HG03060 (cell line): ENCODE data around the gene PPP4C.
A peak's percentile ranks its signal among the peaks of the same experiment; 100 is the strongest.

Source experiments
- ATAC-seq: cut with Tn5 transposase; IDR thresholded peaks from one replicate; pipeline ENCODE4 v1.9.1; 2021; ENCODE audit warnings: low read depth, moderate number of reproducible peaks; ENCODE audit not compliant: unreplicated experiment

The PPP4C gene

DNA sequence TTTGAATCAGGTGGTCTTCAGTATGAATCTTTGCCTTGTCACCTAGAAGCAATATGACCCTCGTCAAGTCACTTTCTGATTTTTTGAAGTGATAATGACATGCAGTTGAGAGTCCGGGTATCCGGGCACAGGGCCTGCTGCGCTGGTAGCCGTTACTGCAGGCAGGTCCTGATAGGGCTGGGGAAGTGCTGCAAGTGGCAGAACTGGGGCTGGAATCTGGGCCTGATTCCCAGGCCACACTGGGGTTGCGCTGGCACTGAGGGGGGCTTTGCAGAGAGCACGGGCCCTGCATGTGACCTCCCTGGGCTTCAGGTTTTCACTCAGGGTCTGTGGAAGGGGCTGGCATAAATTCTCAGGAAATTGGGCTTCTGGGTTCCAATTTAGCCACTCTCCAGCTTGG is 3.0 kb downstream of the PPP4C start:
- no peak for ATAC-seq

- no peak for ATAC-seq
Observed at GRCh38 chr16:30079480-30079879, 3.7 kb downstream of the PPP4C start.

DNA sequence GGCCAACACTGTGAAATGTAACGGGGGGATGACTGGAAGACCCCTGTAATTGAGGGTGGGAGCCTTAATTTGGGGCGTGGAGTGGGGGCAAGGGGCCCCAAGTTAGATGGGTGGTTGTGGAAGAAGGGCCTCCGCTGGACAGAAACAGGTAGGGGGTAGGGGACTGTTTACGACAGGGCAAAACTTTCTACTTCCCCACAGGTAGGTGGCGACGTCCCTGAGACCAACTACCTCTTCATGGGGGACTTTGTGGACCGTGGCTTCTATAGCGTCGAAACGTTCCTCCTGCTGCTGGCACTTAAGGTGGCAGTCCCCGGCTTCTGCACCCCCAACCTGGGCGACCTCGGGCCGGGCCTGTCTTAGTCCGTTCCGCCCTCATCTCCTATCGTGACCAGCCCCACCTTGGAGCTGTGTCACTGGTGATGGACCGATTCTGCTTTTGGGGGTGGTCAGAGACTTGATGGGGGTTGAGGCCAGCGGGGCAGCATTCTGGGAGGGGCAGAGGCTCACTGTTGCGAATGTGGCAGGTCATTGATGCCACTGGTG is 6.8 kb downstream of the PPP4C start:
- no peak for ATAC-seq

GRCh38 chr16:30083216-30084055 is 7.6 kb downstream of the PPP4C start:
- ATAC-seq: no peak

DNA sequence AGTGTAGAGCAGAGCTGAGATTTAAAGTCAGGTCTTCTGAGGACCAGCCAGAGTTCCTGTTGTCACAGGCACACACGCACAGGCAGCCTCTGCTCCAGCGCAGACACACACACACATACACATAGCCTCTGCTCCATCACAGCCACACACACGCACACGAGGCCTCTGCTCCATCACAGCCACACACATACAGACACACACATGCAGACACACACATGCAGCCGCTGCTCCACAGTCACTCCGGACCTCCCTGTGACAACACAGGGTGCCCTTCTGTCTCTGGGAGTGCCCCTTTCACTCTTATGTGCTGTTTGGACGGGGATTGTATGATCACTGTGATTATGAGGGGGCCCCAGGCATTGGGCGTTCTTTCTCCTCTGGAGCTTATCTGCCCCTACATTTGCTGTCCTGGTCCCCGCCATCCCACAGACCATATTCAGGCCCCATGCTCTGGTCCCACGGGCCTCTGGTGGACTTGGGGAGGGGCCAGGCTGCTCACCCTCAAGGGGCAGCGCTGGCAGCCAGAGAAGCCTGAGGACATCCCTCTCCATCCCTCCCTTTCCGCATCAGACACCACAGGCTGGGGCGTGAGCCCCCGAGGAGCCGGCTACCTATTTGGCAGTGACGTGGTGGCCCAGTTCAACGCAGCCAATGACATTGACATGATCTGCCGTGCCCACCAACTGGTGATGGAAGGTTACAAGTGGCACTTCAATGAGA is 8.5 kb downstream of the PPP4C start:
- ATAC-seq: no peak

GRCh38 chr16:30084816-30085159 is 9.0 kb downstream of the PPP4C start:
- ATAC-seq: no peak

GRCh38 chr16:30085247-30085646 is 9.5 kb downstream of the PPP4C start:
- no peak for ATAC-seq

DNA sequence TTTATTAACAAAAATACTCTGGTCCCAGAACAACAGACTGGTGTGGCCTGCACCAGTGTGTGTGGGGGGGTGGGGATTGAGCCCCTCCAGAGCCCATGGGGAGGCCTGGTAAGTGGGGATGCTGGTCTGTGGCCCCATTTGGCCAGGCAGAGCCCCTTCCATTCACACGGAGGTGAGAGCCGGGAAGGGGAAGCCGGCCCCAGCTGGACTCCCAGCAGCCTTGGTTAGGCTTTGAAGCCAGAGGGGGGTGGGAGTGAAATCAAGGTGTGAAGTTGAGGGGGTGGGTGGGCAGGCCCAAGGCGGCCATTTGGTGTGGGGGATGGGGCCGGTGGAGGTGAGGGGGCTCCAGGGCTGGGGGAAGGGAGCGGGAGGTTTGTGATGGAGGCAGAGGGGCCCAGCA is 10.0 kb downstream of the PPP4C start:
- no peak for ATAC-seq

- ATAC-seq: no peak
Observed at GRCh38 chr16:30086291-30087140, 10.7 kb downstream of the PPP4C start.

GRCh38 chr16:30087181-30087898 is 11.5 kb downstream of the PPP4C start:
- ATAC-seq: no peak

- ATAC-seq: no peak
Observed at GRCh38 chr16:30088237-30088831, 12.5 kb downstream of the PPP4C start.

- no peak for ATAC-seq
Observed at GRCh38 chr16:30088832-30089624, 13.2 kb downstream of the PPP4C start.

DNA sequence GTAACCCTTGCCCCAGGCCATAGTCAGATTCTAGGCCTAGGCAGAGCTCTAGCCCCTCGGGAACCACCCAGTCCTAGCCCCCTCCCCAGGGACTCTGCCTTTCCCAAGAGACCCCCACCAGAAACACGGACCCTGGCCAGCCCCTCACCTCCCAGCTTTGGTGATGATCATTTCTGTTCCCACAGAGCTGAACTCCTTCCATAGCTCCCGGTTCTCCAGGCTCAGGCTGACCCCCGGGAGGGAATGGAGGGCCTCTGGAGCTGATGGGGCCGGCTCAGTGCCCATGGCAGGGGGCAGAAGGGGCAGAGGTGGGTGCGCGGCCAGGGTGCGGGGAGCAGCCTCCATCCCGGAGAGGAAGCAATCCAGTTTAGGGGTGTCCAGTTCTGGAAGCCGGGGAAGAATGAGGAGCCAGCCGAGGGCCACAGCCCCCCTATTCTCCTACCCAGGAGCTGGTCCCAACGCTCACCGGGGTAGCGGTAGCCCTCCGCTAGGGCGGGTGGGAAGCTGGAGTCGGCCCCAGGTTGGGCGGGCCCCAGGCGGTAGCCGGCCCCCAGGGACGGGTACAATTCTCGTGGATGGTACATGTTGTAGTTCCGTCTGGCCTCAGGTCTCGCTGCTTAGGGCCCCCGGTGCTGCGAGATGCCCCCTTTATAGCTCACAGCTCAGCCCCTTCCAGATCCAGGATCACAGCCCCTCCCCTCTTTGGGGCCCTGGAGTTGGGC is 15.0 kb downstream of the PPP4C start:
- ATAC-seq: no peak

DNA sequence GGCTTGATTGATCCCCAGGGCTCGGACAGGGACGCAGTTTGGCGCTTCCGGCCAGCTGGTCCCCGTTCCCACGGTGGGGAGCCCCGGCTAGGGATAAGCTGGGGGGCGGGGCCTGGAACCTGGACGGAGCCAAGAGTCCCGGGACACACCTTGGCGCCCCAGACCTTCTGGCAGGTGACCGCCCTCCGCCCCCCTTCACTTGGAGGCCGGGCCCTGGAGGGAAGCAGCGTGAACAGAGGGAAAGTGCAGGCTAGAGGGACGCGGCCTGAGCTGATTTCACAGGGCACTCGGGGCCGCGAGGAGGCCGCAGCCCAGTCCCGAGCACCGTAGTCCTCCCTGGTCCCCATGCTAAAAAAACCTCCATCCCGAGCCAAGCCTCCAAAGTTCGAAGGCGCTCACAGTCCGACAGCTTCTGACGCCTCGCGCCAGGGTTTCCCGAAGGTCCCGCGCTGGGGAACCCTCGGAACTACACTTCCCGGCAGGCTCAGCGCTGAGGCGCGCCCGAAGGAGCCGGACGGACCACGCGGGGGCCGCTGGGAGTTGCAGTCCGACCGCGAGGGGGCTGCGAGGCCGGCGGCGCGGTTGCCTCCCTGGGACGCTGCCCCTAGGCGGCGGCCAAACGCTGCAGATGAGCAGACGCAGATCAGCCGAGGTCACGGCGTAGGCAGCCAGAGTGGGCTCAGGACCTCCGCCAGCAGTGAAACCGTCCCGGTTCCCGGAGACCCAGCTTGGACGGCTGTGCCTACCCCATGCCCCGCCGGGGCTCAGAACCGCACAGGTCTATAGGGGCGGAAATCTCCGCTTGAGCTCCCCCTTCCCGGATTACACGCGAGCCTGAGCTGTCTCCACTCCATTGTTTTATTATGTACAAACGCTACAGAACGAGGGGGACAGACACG is 15.9 kb downstream of the PPP4C start, which contains the start of gene TBX6:
TSS of gene TBX6 (minus strand) at position 451 of the 899 bp plus-strand sequence. CDS start 731 bp downstream, outside the sequence.
- peak; percentile 55 for ATAC-seq

DNA sequence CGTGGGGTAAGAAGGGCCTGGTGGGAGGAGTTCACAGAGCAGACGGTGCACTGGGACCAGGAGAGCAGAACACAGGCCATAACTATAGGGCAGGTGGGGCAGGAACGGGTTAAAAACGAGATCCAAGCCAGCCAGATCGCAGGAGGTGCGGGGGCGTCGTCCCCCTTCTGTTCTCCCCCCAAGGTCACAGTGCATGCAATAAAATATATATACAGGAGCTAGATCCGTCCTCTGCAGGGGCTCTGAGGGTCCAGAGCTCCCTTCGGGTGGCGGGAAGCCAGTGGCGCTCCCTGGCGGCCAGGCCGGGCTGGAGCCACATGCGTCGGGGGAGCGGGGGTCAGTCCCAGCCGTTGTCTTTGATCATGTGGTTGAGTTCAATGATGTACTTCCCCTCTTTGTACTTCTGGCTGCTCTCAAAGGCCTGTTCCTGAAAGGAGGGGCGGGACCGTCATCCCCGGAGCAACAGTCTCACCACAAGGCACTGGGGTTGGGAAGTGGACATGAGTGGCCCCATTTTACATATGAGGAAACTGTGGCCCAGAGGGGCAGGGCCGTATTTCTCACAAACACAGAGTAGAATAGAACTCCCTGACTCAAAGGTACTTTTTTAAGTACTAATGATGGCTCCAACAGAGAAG is 16.7 kb downstream of the PPP4C start:
- peak; percentile 36 for ATAC-seq

DNA sequence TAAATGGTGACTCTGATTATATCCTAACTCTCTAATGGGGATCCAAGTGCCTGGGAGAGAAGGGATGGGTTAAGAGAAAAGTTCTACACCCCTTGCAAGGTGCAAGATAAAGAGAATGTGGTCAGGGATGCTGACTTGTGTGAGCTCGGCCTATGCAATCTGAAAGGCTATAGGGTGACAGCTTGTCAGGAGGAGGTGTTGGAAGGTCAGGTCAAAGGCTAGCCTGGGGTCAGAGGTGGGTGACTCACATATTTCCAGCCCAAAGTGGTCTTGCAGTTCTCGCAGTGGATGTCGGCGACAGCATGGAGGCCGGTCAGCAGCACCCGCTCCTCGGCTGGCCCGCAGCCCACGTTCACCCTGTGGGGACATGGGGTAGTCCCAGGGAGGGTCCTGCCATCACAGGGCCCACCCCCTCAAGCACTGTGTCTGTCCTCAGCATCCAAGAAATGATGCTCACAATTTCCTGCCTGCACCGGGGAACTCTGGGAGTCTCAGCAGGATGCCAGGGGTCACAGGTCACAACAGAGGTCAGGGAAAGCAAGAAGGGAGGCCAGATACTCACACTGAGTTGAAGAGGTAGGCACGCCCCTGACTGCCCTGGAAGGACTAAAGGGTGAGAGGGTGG is 18.9 kb downstream of the PPP4C start:
- ATAC-seq: no peak
